ENCODE results near the gene ATF6B.
"Not testable (repeated sequence)": the region's sequence is repeated elsewhere in the genome, so short reads cannot be mapped to it uniquely, and the experiment has no call there.

Gene ATF6B

GRCh38 chr6:32107406-32107805 lies 20.6 kb downstream of the ATF6B start:
- DNase-seq (ENCODE audit: low spot score), result no peak

GRCh38 chr6:32105433-32105832 lies 22.6 kb downstream of the ATF6B start:
- DNase-seq (ENCODE audit: low spot score), result no peak

- no peak for DNase-seq (ENCODE audit: low spot score)
Measured at GRCh38 chr6:32102255-32102654, 25.8 kb downstream of the ATF6B start.

GRCh38 chr6:32100251-32100650 lies 27.8 kb downstream of the ATF6B start:
- not testable (repeated sequence) for DNase-seq (ENCODE audit: low spot score)

- DNase-seq (ENCODE audit: low spot score), result no peak
Measured at GRCh38 chr6:32097364-32097763, 30.7 kb downstream of the ATF6B start.

GRCh38 chr6:32096394-32097258 lies 31.4 kb downstream of the ATF6B start:
- no peak for DNase-seq (ENCODE audit: low spot score)

GRCh38 chr6:32096087-32096393 lies 32.0 kb downstream of the ATF6B start:
- DNase-seq (ENCODE audit: low spot score), result no peak

- DNase-seq (ENCODE audit: low spot score), result no peak
Measured at GRCh38 chr6:32095338-32096086, 32.5 kb downstream of the ATF6B start.

GRCh38 chr6:32092760-32093497 lies 35.1 kb downstream of the ATF6B start:
- no peak for DNase-seq (ENCODE audit: low spot score)

GRCh38 chr6:32089082-32089828 lies 38.8 kb downstream of the ATF6B start:
- DNase-seq (ENCODE audit: low spot score), result no peak

GRCh38 chr6:32088487-32089049 lies 39.5 kb downstream of the ATF6B start:
- DNase-seq (ENCODE audit: low spot score), result no peak

- peak; percentile 92 for DNase-seq (ENCODE audit: low spot score)
Measured at GRCh38 chr6:32087574-32088486, 40.2 kb downstream of the ATF6B start.

- no peak for DNase-seq (ENCODE audit: low spot score)
Measured at GRCh38 chr6:32086661-32087573, 41.1 kb downstream of the ATF6B start.

GRCh38 chr6:32085759-32086459 lies 42.1 kb downstream of the ATF6B start:
- DNase-seq (ENCODE audit: low spot score), result no peak

- DNase-seq (ENCODE audit: low spot score), result no peak
Measured at GRCh38 chr6:32084780-32085179, 43.3 kb downstream of the ATF6B start.

GRCh38 chr6:32083812-32084768 lies 44.0 kb downstream of the ATF6B start:
- no peak for DNase-seq (ENCODE audit: low spot score)

- DNase-seq (ENCODE audit: low spot score), result no peak
Measured at GRCh38 chr6:32082935-32083334, 45.1 kb downstream of the ATF6B start.

GRCh38 chr6:32082478-32082877 lies 45.6 kb downstream of the ATF6B start:
- no peak for DNase-seq (ENCODE audit: low spot score)
